Measurements from ENCODE around the gene C10orf105. TPM values are rescaled to one million over a fixed set of nuclear protein-coding genes. Genes with fewer than 3 reads are reported as not detected.

C10orf105 gene
- total and polyA plus RNA-seq, 2 donors (not counting 1 experiment from before 2014, with no cell fraction given), result under 0.01 to 0.14 TPM

GRCh38 chr10:71700731-71701368 lies 18.7 kb downstream of the C10orf105 start:
- no peak overlapping the region for H3K27ac ChIP-seq (ENCODE audit: insufficient read depth, low read length)
- no peaks in the 10 kb centered on the region for H3K36me3 ChIP-seq (ENCODE audit: control insufficient read depth, insufficient read depth, low read length)
- H2AFZ ChIP-seq (ENCODE audit: low read length), result no peak overlapping the region
- H3K27me3 ChIP-seq (ENCODE audit: control insufficient read depth, insufficient read depth, low read length), result peaks cover 12% of the 10 kb centered on the region
- H3K4me1 ChIP-seq (ENCODE audit: control insufficient read depth, extremely low read depth, insufficient read depth, low read length), result no peaks in the 10 kb centered on the region
- no peak overlapping the region for H3K9ac ChIP-seq (ENCODE audit: insufficient read depth, low read length)
- H3K4me2 ChIP-seq (ENCODE audit: extremely low read depth, insufficient read depth, low read length), result no peak overlapping the region
- no peaks in the 10 kb centered on the region for H4K20me1 ChIP-seq (ENCODE audit: control insufficient read depth, extremely low read depth, insufficient read depth, low read length)
- H3K9me3 ChIP-seq (ENCODE audit: control insufficient read depth, insufficient read depth, low read depth, low read length), result no peaks in the 10 kb centered on the region
- no peaks in the 10 kb centered on the region for H3K79me2 ChIP-seq (ENCODE audit: control insufficient read depth, insufficient read depth, low read length)
- TF ChIP-seq CTCF (conservative IDR thresholded peaks at IDR 0.05 in 1 of 2, IDR thresholded peaks at IDR 0.05 in 1 of 2; ENCODE audit: low read depth in 1 of 2, low read length in 2 of 2) (no peak), EZH2 (IDR thresholded peaks at IDR 0.05; ENCODE audit: low read length, missing control alignments) (no peak)
- H3K4me3 ChIP-seq (replicated peaks in 1 of 4; ENCODE audit: control extremely low read depth in 1 of 4, insufficient read depth in 1 of 4, low read depth in 3 of 4, low read length in 4 of 4), result no peak overlapping the region
- DNase-seq (ENCODE audit: low read depth in 2 of 2), result no peak

- H3K27me3 ChIP-seq (ENCODE audit: control insufficient read depth, insufficient read depth, low read length), result peaks cover 7% of the 10 kb centered on the region
- H2AFZ ChIP-seq (ENCODE audit: low read length), result no peak overlapping the region
- no peak overlapping the region for H3K4me2 ChIP-seq (ENCODE audit: extremely low read depth, insufficient read depth, low read length)
- no peaks in the 10 kb centered on the region for H3K4me1 ChIP-seq (ENCODE audit: control insufficient read depth, extremely low read depth, insufficient read depth, low read length)
- DNase-seq (ENCODE audit: low read depth in 2 of 2), result no peak
- H3K9ac ChIP-seq (ENCODE audit: insufficient read depth, low read length), result no peak overlapping the region
- TF ChIP-seq CTCF (conservative IDR thresholded peaks at IDR 0.05 in 1 of 2, IDR thresholded peaks at IDR 0.05 in 1 of 2; ENCODE audit: low read depth in 1 of 2, low read length in 2 of 2) (no peak), EZH2 (IDR thresholded peaks at IDR 0.05; ENCODE audit: low read length, missing control alignments) (no peak)
- H3K9me3 ChIP-seq (ENCODE audit: control insufficient read depth, insufficient read depth, low read depth, low read length), result no peaks in the 10 kb centered on the region
- no peaks in the 10 kb centered on the region for H3K36me3 ChIP-seq (ENCODE audit: control insufficient read depth, insufficient read depth, low read length)
- no peak overlapping the region for H3K4me3 ChIP-seq (replicated peaks in 1 of 4; ENCODE audit: control extremely low read depth in 1 of 4, insufficient read depth in 1 of 4, low read depth in 3 of 4, low read length in 4 of 4)
- no peaks in the 10 kb centered on the region for H4K20me1 ChIP-seq (ENCODE audit: control insufficient read depth, extremely low read depth, insufficient read depth, low read length)
- H3K79me2 ChIP-seq (ENCODE audit: control insufficient read depth, insufficient read depth, low read length), result no peaks in the 10 kb centered on the region
- H3K27ac ChIP-seq (ENCODE audit: insufficient read depth, low read length), result no peak overlapping the region
Observed at GRCh38 chr10:71698737-71699136, 20.8 kb downstream of the C10orf105 start.

GRCh38 chr10:71697938-71698709 lies 21.5 kb downstream of the C10orf105 start:
- Histone ChIP-seq H3K9ac (ENCODE audit: insufficient read depth, low read length) (no peak overlapping the region), H4K20me1 (ENCODE audit: control insufficient read depth, extremely low read depth, insufficient read depth, low read length) (no peaks in the 10 kb centered on the region), H3K4me1 (ENCODE audit: control insufficient read depth, extremely low read depth, insufficient read depth, low read length) (no peaks in the 10 kb centered on the region), H3K27ac (ENCODE audit: insufficient read depth, low read length) (no peak overlapping the region), H3K4me3 (replicated peaks in 1 of 4; ENCODE audit: control extremely low read depth in 1 of 4, insufficient read depth in 1 of 4, low read depth in 3 of 4, low read length in 4 of 4) (no peak overlapping the region), H3K27me3 (ENCODE audit: control insufficient read depth, insufficient read depth, low read length) (peaks cover 5% of the 10 kb centered on the region), H3K4me2 (ENCODE audit: extremely low read depth, insufficient read depth, low read length) (no peak overlapping the region), H3K79me2 (ENCODE audit: control insufficient read depth, insufficient read depth, low read length) (no peaks in the 10 kb centered on the region), H3K9me3 (ENCODE audit: control insufficient read depth, insufficient read depth, low read depth, low read length) (no peaks in the 10 kb centered on the region), H2AFZ (ENCODE audit: low read length) (no peak overlapping the region), H3K36me3 (ENCODE audit: control insufficient read depth, insufficient read depth, low read length) (no peaks in the 10 kb centered on the region)
- TF ChIP-seq CTCF (conservative IDR thresholded peaks at IDR 0.05 in 1 of 2, IDR thresholded peaks at IDR 0.05 in 1 of 2; ENCODE audit: low read depth in 1 of 2, low read length in 2 of 2) (no peak), EZH2 (IDR thresholded peaks at IDR 0.05; ENCODE audit: low read length, missing control alignments) (no peak)
- no peak for DNase-seq (ENCODE audit: low read depth in 2 of 2)

Measured in fibroblast of lung (primary cell).